Natural killer cell treated with Interleukin-12 subunit alpha and Interleukin-12 subunit beta and Interleukin-15 and Interleukin-18, amount 100 ng/mL, for 72 hours (primary cell): ENCODE data around the gene MRPL34. TPM values are rescaled to one million over a fixed set of nuclear protein-coding genes. Genes with fewer than 3 reads are reported as not detected.
"Not testable (repeated sequence)": the region's sequence is repeated elsewhere in the genome, so short reads cannot be mapped to it uniquely, and the experiment has no call there.

Source experiments
- ATAC-seq, 2 donors: fragments of 150-1000 bp; cut with Tn5 transposase in 1 of 2; sonication (Bioruptor Pico), chemical (Tn5 transposase) in 1 of 2; 2 replicates each; pipeline ENCODE4 v1.10.0; 2021
- DNase-seq: peaks from one replicate; pipeline ENCODE4 v3.0.0; 2022; ENCODE audit warnings: low spot score
- H3K27ac Mint-ChIP-seq, 2 donors: 1 replicate in 1 of 2; 2 replicates in 1 of 2; pipeline ENCODE4 v1.8.0; 2022; ENCODE audit warnings: mixed read lengths in 2 of 2, mild to moderate bottlenecking in 1 of 2, moderate library complexity in 1 of 2
- H3K27me3 Mint-ChIP-seq, 2 donors: 1 replicate in 1 of 2; 2 replicates in 1 of 2; pipeline ENCODE4 v1.8.0; 2022; ENCODE audit warnings: mixed read lengths in 2 of 2
- H3K36me3 Mint-ChIP-seq: one replicate; pipeline ENCODE4 v1.8.0; 2022; ENCODE audit warnings: mixed read lengths
- H3K4me1 Mint-ChIP-seq, 2 donors: 1 replicate in 1 of 2; 2 replicates in 1 of 2; pipeline ENCODE4 v1.8.0; 2022; ENCODE audit warnings: low read depth in 2 of 2, mixed read lengths in 2 of 2, mild to moderate bottlenecking in 1 of 2
- H3K4me3 Mint-ChIP-seq: one replicate; pipeline ENCODE4 v1.8.0; 2022; ENCODE audit warnings: mixed read lengths
- H3K9me3 Mint-ChIP-seq: 2 replicates; pipeline ENCODE4 v1.8.0; 2022; ENCODE audit warnings: mixed read lengths
- total RNA-seq, 2 donors: library from RNA; stranded (reverse); gene quantifications; one replicate each; pipeline ENCODE4 v1.2.3, GENCODE V29; 2022

The MRPL34 gene
- total RNA-seq, 2 donors from 2014 or later: 61.4 to 106 TPM

GRCh38 chr19:17274892-17275291, 30.8 kb upstream of the MRPL34 start:
- H3K27me3 Mint-ChIP-seq, H3K4me1 Mint-ChIP-seq, H3K36me3 Mint-ChIP-seq, DNase-seq, ATAC-seq, H3K9me3 Mint-ChIP-seq, H3K4me3 Mint-ChIP-seq, H3K27ac Mint-ChIP-seq: not testable (repeated sequence)

GRCh38 chr19:17275441-17276175, 30.1 kb upstream of the MRPL34 start:
- Mint-ChIP-seq H3K4me3 (no peak overlapping the region), H3K9me3 (no peaks in the 10 kb centered on the region), H3K4me1 (no peaks in the 10 kb centered on the region), H3K27ac (no peak overlapping the region), H3K36me3 (no peaks in the 10 kb centered on the region), H3K27me3 (no peaks in the 10 kb centered on the region)
- ATAC-seq: no peak
- DNase-seq: no peak

- no peak overlapping the region for H3K4me3 Mint-ChIP-seq
- no peak overlapping the region for H3K27ac Mint-ChIP-seq
- H3K27me3 Mint-ChIP-seq: peaks cover 0 to 2% of the 10 kb centered on the region in 2 donors
- DNase-seq (no peak), ATAC-seq (no peak)
- H3K36me3 Mint-ChIP-seq: no peaks in the 10 kb centered on the region
- H3K4me1 Mint-ChIP-seq: peaks cover 4 to 8% of the 10 kb centered on the region in 2 donors
- H3K9me3 Mint-ChIP-seq: no peaks in the 10 kb centered on the region
Measured at GRCh38 chr19:17279436-17279835, 26.2 kb upstream of the MRPL34 start.

- H3K36me3 Mint-ChIP-seq: no peaks in the 10 kb centered on the region
- H3K27me3 Mint-ChIP-seq: peaks cover 0 to 2% of the 10 kb centered on the region in 2 donors
- H3K27ac Mint-ChIP-seq: peak within 1 kb of the TSS in 1 of 2 donors; percentile 35
- ATAC-seq (peak; percentile 43 to 64), DNase-seq (no peak)
- H3K4me3 Mint-ChIP-seq: peak within 1 kb of the TSS; percentile 89
- no peaks in the 10 kb centered on the region for H3K9me3 Mint-ChIP-seq
- H3K4me1 Mint-ChIP-seq: peaks cover 4 to 8% of the 10 kb centered on the region in 2 donors
Measured at GRCh38 chr19:17281391-17282304, 24.0 kb upstream of the MRPL34 start, which contains the start of gene ANKLE1. Gene ANKLE1 (plus strand): TSS chr19:17281901. CDS start chr19:17281921, 20 bp downstream.

- Mint-ChIP-seq H3K9me3 (no peaks in the 10 kb centered on the region), H3K4me3 (peak overlapping the region; percentile 89), H3K27me3 (peaks cover 0 to 2% of the 10 kb centered on the region in 2 donors), H3K36me3 (no peaks in the 10 kb centered on the region), H3K27ac (peak overlapping the region in 1 of 2 donors; percentile 35), H3K4me1 (peaks cover 4 to 8% of the 10 kb centered on the region in 2 donors)
- peak; percentile 83 for DNase-seq
- ATAC-seq: peak; percentile 89 to 94
Measured at GRCh38 chr19:17282488-17283125, 23.1 kb upstream of the MRPL34 start.

- Mint-ChIP-seq H3K27me3 (peaks cover 0 to 2% of the 10 kb centered on the region in 2 donors), H3K36me3 (no peaks in the 10 kb centered on the region), H3K27ac (no peak overlapping the region), H3K4me1 (peaks cover 4 to 8% of the 10 kb centered on the region in 2 donors), H3K4me3 (no peak overlapping the region), H3K9me3 (no peaks in the 10 kb centered on the region)
- DNase-seq (no peak), ATAC-seq (no peak)
Measured at GRCh38 chr19:17283504-17283996, 22.1 kb upstream of the MRPL34 start.

GRCh38 chr19:17285415-17286135, 20.1 kb upstream of the MRPL34 start:
- no peaks in the 10 kb centered on the region for H3K36me3 Mint-ChIP-seq

GRCh38 chr19:17286263-17286662, 19.4 kb upstream of the MRPL34 start:
- H3K27me3 Mint-ChIP-seq: peaks cover 0 to 2% of the 10 kb centered on the region in 2 donors
- DNase-seq (no peak), ATAC-seq (no peak)
- H3K4me3 Mint-ChIP-seq: no peak overlapping the region
- H3K4me1 Mint-ChIP-seq: peaks cover 4 to 8% of the 10 kb centered on the region in 2 donors
- H3K36me3 Mint-ChIP-seq: no peaks in the 10 kb centered on the region
- no peak overlapping the region for H3K27ac Mint-ChIP-seq
- H3K9me3 Mint-ChIP-seq: no peaks in the 10 kb centered on the region

More at GRCh38 chr19:17285415-17286135, 20.1 kb upstream of the MRPL34 start:
- peaks cover 0 to 2% of the 10 kb centered on the region in 2 donors for H3K27me3 Mint-ChIP-seq
- H3K4me3 Mint-ChIP-seq: no peak overlapping the region
- ATAC-seq (no peak), DNase-seq (no peak)
- H3K27ac Mint-ChIP-seq: no peak overlapping the region
- H3K9me3 Mint-ChIP-seq: no peaks in the 10 kb centered on the region
- peaks cover 4 to 8% of the 10 kb centered on the region in 2 donors for H3K4me1 Mint-ChIP-seq

GRCh38 chr19:17286752-17287151, 18.9 kb upstream of the MRPL34 start:
- no peaks in the 10 kb centered on the region for H3K9me3 Mint-ChIP-seq
- ATAC-seq: no peak
- no peak overlapping the region for H3K27ac Mint-ChIP-seq
- H3K4me3 Mint-ChIP-seq: no peak overlapping the region
- DNase-seq: no peak
- H3K36me3 Mint-ChIP-seq: no peaks in the 10 kb centered on the region
- peaks cover 0 to 2% of the 10 kb centered on the region in 2 donors for H3K27me3 Mint-ChIP-seq
- H3K4me1 Mint-ChIP-seq: peaks cover 4 to 8% of the 10 kb centered on the region in 2 donors

GRCh38 chr19:17289489-17289888, 16.2 kb upstream of the MRPL34 start:
- Mint-ChIP-seq H3K27ac (no peak overlapping the region), H3K4me1 (peaks cover 0 to 4% of the 10 kb centered on the region in 2 donors), H3K27me3 (no peaks in the 10 kb centered on the region), H3K9me3 (no peaks in the 10 kb centered on the region), H3K4me3 (no peak overlapping the region), H3K36me3 (no peaks in the 10 kb centered on the region)
- ATAC-seq (peak; percentile 36 to 59), DNase-seq (no peak)

- DNase-seq (peak; percentile 84), ATAC-seq (peak; percentile 95 to 97)
- no peaks in the 10 kb centered on the region for H3K9me3 Mint-ChIP-seq
- H3K4me1 Mint-ChIP-seq: peaks cover 0 to 4% of the 10 kb centered on the region in 2 donors
- H3K27me3 Mint-ChIP-seq: no peaks in the 10 kb centered on the region
- H3K36me3 Mint-ChIP-seq: no peaks in the 10 kb centered on the region
- no peak overlapping the region for H3K27ac Mint-ChIP-seq
- H3K4me3 Mint-ChIP-seq: peak overlapping the region; percentile 85
Measured at GRCh38 chr19:17292301-17293074, 13.2 kb upstream of the MRPL34 start.

- DNase-seq (peak; percentile 23), ATAC-seq (no peak)
- Mint-ChIP-seq H3K36me3 (no peaks in the 10 kb centered on the region), H3K9me3 (no peaks in the 10 kb centered on the region), H3K27ac (no peak overlapping the region), H3K4me1 (peaks cover 0 to 4% of the 10 kb centered on the region in 2 donors), H3K27me3 (no peaks in the 10 kb centered on the region), H3K4me3 (no peak overlapping the region)
Measured at GRCh38 chr19:17293605-17294004, 12.1 kb upstream of the MRPL34 start.
